ENCODE results near the gene PHF2.

The PHF2 gene

DNA sequence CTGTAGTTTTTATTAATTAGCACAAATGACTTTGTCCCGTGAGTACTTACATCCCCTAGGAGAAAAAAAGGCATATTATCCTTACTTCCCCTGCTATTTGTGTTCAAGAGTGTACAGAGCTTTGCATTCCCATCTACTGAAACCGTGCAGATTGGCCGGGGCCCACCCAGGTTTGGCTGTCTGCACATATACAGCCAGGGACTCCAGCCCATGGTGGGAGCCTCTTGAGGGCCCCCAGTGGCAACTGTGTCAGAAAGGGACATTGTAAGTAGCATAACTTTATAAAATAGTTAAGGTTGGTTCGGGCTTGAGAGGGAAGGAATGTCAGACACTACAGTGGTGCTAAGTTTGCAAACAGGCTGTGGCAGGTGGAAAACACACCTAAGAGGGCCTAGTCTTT lies 24.7 kb downstream of the PHF2 start:
- no peak for DNase-seq (ENCODE audit: low read depth in 2 of 2)

DNA sequence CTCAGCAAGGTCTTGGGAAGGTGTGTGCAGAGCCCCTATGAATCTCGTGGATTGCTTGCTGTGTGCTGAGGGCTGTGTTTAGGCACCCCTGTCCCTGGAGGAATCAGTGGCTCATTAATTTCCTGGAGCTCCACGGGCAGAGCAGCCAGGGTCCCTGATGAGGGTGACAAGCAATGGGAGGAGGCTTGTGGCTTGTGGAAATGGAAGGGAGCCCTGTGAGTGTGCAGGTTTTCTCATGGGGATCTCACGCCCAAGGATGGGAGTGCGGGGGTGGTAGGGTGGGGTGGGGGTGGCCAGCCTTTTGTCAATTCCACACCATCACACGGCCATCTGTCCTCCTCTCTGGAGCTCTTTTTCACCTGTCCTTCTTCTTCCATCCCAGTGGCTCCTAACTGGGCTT lies 25.3 kb downstream of the PHF2 start:
- DNase-seq (ENCODE audit: low read depth in 2 of 2): no peak

DNA sequence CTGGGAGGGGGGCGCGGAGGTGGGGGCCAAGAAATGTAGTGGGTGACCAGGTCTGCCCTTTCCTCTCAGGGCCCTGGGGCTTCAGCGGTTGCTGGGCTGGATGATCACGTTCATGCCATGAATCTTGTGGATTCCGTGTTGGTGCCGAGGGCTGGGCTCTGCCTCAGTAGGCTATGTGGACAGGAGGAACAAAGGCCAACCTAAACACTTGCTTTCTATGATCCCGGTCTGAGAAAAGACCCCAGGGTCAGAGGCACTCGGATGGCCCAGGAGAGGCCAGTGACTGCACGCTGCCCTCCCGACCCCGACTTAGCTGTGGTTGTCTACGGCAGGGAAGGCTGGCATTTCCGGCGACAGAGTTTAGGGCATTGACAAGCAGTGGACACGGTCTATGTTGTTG lies 26.6 kb downstream of the PHF2 start:
- DNase-seq (ENCODE audit: low read depth in 2 of 2): no peak

DNA sequence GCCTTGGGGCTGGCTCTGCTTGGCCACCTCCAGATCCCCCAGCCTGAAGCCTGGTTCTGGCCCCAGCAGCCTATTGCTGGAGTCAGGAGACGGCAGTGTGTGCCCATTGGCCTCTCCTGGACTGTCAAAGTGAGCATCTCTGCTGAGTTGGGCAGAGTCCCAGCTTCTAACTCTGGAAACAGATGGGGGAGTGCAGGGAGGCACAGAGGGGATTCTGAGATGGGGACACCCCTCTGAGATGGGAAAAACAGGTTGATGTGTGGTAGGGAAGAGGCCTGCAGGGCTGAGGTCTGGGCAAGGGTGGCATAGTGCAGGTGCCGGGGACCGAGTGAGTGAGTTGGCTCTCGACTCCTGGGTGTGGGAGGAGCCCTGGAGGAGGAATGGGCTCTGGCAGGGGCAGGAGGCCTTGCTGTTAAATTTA lies 27.5 kb downstream of the PHF2 start:
- no peak for DNase-seq (ENCODE audit: low read depth in 2 of 2)

DNA sequence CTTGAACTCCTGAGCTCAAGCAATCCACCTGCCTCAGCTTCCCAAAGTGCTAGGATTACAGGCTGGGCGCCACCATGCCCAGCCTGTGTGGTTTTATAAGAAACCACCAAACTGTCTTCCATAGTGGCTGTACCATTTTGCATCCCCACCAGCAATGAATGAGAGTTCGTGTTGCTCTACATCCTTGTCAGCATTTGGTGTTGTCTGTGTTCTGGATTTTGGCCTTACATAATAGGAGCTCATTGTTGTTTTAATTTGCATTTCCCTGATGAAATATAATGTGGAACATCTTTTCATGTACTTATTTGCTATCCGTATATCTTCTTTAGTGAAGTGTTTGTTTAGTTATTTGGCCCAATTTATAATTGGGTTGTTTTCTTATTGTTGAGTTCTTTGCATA lies 29.8 kb downstream of the PHF2 start:
- DNase-seq (ENCODE audit: low read depth in 2 of 2): no peak

DNA sequence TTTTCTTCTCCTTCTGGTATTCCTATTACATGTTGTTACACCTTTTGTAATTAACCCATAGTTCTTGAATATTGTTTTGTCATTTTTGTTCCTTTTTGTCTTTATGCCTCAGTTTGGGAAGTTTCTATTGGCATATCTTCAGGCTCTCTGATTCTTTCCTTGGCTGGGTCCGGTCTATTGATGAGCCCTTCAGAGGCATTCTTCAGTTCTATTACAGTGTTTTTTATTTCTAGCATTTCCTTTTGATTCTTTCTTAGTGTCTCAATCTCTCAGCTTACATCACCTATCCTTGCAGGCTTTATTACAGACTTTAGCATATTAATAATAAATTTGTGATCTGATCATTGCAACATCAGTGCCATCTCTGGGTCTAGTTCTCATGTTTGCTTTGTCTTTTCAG lies 33.8 kb downstream of the PHF2 start:
- no peak for DNase-seq (ENCODE audit: low read depth in 2 of 2)

DNA sequence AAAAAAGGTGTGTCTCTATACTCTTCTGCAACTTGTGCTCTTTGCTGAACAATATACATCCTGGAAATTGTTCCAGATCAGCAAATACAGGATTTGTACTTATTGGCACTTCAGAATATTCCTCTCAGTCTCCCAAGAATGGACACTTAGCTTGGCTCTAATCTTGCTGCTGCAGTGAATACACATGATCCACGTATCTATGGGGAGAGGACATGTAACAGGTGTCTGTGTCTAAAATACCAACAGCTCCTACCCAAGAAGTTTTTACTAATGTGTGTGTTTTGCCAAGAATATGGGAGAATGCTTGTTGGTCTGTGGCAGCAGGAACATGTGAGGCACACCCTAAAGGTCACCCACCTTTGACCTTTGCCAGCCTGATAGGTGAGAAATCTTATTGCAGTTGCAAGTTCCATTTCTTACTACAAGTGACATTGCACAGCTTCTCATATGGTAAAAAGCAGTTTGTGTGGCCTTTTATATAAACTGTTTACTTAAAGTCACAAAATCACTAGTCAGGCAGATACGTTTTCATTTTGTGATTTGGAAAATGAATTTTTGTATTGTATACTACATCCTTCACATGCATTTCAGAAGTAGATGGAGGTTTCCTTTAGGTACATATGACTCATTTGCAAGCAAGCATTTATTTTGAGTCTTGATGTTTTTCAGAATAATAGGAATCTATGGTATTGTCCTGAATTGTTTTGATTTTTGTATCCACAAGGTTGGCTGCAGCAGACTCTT lies 35.8 kb downstream of the PHF2 start:
- DNase-seq (ENCODE audit: low read depth in 2 of 2): no peak

DNA sequence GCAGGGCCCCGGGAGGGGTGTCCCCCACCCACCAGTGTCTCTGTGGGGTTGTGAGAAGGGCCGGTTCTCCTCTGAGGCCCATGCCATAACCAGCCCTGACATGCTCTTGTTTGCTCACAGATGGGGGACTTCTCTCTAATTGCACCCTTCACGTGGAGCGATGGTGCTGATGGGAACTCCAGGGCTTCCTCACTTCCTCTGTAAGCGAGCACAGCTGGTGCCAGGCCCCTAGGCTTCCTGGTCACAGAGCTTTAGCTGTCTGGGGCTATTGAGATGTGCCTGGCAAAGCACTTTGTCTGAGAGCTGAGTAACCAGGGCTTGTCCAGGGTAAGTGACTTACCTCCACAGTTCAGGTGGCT lies 36.4 kb downstream of the PHF2 start:
- DNase-seq (ENCODE audit: low read depth in 2 of 2): no peak

DNA sequence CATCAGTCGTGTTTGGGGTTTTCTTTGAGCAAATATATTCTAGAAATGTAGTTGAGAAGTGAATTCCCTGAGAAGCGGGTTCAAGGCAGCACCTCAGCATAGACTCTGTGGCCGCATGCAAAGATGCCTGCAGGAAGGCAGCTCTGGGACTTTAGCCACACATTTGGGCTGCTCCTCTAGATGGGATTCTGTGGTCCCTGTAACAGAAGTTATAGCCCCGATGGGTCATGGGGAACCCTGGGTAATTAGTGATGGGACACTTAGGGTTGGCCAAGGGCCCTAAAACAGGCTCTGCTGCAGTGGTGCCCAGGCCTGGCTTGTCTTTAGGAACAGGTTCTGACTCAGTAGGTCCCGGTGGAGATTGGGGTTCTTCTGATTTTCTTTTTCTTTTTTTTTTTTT lies 36.8 kb downstream of the PHF2 start:
- no peak for DNase-seq (ENCODE audit: low read depth in 2 of 2)

DNA sequence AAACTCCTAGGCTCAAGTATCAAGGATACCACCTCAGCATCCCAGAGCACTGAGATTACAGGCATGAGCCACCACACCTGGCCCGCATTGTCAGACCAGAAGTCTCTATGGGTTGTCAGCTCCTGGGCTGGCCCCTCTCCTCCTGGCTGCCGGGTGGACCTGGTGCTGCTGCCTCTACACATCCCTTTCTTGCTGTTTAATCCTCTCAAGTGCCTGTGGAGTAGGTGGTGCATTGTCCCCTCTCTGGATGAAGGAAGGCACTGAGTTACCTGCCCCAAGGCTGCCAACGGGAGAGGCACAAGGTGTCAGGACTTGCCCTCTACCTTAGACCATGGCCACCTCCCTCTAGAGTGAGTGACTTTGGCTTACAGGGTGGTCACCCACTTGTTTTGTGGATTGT lies 37.4 kb downstream of the PHF2 start:
- DNase-seq (ENCODE audit: low read depth in 2 of 2): no peak

DNA sequence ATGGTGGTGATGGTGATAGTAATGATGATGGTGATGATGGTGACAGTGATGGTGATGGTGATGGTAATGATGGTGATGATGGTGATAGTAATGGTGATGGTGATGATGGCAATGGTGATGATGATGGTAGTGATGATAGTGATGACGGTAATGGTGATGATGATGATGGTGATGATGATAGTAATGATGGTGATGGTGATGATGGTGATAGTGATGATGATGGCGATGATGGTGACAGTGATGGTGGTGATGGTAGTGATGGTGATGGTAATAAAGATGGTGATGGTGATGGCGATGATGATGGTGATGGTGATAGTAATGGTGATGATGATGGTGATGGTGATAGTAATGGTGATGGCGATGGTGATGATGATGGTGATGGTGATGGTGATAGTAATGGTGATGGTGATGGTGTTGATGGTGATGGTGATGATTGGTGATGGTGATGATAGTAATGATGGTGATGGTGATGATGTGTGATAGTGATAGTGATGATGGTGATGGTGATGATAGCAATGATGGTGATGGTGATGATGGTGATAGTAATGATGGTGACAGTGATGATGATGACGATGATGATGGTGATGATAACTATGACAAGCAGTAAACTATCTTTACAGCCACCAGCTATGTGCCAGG lies 38.6 kb downstream of the PHF2 start:
- DNase-seq (ENCODE audit: low read depth in 2 of 2): no peak

DNA sequence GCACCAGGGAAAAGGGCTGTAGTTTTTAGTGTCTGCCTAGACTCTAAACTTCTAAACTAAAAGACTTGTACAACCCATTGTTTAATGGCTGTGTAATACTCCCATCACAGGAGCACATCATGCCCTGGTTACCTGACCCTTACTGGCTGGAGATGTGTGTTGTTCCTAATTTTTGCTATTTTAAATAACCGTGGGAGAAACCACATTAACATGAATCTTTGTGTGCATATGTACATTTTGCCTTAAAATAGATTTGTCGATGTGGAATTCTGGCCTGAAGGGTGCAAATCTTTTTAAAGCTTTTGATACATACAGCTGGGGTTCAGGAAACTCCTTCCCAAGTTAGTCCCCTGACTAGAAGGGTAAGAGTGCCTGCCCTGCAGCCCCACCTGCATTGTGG lies 39.7 kb downstream of the PHF2 start:
- DNase-seq (ENCODE audit: low read depth in 2 of 2): no peak

DNA sequence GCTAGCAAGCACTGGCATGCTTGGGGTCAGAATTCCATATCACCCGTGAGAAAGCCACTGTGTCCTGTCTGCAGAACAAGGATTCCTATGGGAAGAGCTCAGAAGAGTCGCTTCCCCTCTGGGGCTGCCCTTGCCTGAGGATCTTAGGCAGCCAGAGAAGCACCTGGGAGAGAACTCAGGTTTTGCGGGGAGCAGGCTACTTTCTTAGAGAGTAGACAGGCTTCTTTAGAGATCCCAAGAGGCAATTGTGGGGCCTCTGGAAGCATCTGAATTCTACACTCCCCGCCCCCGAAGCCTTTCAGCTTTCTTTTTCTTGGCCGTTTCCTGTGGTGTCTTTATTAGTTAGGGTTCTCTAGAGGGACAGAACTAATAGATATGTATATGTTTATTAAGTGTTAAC lies 40.9 kb downstream of the PHF2 start:
- no peak for DNase-seq (ENCODE audit: low read depth in 2 of 2)

DNA sequence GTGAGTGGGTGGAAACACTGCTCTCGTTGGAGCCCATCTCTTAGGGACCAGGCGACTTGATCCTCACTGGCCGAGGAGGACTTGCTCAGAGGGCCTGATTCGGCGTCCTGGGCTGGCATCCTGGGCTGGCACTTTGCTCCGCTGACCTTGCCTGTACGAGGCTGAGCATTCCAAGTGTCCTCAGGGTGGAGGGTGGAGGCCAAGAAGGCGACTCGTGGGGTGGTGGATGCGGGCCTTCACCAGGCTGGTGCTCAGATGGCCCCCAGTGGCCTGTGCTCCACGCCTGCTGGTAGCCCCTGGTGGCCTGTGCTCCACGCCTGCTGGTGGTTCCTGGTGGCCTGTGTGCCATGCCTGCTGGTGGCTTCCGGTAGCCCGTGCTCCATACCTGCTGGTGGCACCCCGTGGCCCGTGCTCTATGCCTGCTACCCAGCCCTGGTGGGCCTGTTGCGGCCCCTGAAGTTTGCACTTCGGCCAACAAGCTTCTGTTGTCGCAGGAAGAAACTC lies 42.9 kb downstream of the PHF2 start:
- DNase-seq (ENCODE audit: low read depth in 2 of 2): no peak

DNA sequence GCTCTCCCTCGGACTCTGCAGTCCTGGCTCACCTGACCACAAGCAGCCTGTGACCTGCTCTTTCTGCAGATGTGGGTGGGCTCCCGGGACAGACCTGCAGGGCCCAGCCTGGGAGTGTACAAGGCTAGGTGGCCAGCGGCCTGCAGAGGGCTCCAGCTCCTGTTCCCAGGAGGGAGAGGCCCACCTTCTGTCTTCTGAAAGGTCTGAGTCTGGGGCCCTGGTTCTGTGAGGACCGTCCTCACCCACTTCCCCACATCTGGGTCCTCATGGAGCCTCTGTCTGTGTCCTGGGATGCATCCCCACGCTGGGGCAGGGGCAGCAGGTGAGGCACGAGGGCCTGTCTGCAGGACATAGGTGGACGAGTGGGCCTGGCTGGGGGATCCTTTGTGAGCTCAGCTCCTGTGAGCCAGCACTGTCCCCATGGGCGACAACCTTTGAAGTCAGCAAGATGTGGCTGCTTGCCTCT lies 43.7 kb downstream of the PHF2 start:
- DNase-seq (ENCODE audit: low read depth in 2 of 2): no peak

DNA sequence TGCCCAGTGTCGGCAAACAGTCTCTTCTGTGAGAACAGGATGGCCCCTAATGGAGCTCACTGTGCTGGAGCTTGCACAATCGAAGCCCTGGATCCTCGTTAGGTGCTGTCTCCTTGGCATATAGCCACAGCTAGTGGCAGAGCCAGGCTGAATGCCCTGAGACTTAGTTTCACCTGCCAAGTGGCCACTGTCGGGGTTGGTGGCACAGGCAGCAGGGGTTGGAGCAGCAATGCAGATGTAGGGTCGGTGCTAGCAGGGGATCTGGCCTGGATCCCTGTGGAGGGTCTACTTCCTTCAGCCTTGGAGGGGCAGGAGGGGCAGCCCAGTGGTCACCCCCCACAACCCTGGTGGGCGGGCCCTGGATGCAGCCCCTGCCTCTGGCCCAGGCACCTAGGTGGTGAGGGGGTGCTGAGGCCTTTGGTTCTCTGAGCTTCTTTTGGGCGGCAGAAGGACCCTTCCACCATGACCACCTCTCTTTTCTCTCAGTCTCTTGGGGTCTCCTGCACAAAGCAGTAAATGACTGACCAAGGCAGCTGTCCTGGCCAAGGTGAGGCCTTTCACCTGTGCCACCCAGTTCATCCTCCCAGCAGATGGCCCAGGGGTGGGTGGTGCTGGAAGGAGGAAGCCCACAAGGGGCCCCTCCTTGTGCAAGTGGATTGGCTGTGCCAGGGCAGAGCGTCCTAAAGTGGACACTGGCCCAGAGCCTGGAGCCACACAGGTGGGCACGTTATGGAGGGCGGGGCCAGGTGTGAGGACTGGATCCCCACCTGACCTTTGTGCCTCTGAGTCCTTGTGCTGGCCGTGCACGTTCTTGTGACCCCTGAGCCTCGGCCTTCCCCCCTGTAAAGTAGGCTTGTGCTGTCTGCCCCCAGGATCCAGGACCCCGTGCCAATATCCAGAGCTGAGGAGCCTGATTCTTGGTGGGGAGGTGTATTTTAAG lies 44.8 kb downstream of the PHF2 start:
- no peak for DNase-seq (ENCODE audit: low read depth in 2 of 2)

DNA sequence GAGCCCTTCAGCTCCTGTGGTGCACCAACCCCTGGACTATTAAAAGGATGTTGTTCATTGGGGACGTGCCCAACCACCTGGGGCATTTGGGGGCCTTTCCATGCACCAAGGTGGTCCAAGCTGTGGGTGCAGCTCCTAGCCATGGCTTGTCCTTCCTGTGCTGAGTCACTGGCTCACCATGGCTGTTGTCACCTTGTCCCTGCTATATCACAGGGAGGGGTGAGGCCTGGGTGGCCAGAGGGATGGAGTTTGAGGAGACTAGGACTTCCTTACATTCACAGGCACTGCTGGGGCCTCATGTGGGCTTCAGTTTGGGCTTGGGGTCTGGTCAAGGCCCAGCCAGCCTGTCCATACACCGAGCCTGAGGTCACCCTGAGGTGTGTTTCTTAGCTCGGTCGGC lies 45.5 kb downstream of the PHF2 start:
- DNase-seq (ENCODE audit: low read depth in 2 of 2): no peak

DNA sequence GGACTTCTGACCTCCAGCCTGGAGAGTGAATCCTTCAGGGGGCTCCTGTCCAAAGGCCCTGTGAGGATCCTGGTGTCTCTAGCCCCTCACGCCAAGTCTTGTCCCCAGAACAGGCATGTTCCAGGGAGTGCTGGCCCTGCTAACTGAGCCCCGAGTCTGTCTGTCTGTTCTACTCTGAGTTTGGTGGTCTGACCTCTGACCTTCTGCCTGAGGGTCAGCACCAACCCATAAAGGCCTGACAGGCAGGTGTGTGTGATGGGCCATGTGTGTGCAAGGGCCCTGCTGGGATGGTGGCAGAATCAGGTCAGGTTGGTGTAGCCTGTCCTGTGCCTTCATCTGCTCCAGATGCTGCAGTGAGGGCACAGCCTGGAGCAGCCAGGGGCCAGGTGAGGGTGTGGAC lies 46.3 kb downstream of the PHF2 start:
- DNase-seq (ENCODE audit: low read depth in 2 of 2): no peak

DNA sequence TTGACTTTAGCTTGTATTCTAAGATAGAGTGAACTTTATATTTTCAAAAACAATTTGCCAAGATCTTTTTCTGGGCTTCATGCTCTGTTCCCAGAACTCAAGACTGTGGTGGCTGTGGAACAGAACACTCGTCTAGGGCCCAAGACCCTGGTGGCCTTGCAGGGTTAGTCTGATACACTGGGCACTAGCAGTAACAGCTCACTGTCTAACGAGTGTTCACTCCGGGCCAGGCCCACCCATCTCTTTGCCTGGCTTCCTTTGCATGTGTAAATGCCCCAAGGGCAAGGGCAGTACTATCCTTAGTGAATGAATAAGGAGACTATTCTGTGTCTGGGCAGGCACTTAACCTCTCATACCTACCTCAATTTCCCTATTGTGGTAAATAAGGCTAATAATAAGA lies 47.4 kb downstream of the PHF2 start:
- no peak for DNase-seq (ENCODE audit: low read depth in 2 of 2)

DNA sequence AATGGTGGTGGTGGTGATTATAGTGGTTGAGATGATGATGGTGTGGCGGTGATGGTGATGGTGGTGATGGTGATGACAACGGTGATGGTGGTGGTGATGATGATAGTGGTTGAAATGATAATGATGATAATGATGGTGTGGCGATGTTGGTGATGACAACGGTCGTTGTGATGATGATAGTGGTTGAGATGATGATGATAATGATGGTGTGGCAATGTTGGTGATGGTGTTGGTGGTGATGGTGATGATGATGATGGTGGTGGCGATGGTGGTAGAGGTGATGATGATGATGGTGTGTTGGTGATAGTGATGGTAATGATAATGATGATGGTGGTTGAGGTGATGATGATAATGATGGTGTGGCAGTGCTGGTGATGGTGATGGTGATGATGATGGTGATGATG lies 48.0 kb downstream of the PHF2 start:
- no peak for DNase-seq (ENCODE audit: low read depth in 2 of 2)

DNA sequence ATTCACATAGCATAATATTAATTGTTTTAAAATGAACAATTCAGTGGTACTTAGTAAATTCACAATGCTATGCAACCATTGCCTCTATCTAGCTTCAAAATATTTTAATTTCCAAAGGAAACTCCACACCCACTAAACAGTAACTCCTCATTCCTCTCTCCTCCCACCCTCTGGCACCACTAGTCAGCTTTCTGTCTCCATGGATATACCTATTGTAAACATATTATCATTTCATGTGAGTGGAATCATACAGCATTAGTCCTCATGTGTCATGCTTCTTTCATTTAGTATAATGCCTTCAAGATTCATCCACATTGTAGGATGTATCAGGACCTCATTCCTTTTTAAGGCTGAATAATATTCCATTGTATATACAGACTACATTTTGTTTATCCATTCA lies 48.6 kb downstream of the PHF2 start:
- no peak for DNase-seq (ENCODE audit: low read depth in 2 of 2)

DNA sequence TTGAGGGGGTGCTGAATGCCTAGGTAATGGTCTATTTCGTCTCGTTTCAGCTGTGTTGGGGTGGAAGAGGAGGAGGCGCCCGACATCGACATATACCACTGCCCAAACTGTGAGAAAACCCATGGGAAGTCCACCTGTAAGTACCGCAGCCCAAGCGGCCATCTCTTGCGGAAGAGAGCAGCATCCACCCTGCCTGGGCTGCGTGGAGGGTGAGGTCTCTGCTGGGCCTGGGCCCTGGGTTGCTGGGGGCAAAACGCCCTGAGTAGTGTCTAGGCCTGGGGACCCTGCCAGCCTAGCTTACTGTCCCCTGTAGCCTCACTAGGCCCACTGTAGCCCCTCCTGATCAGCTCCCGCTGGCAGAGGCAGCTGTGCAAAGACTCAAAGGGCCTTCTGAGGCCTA lies 53.5 kb downstream of the PHF2 start:
- no peak for DNase-seq (ENCODE audit: low read depth in 2 of 2)
